ENCODE measurements around the gene HMCN1.

DNA sequence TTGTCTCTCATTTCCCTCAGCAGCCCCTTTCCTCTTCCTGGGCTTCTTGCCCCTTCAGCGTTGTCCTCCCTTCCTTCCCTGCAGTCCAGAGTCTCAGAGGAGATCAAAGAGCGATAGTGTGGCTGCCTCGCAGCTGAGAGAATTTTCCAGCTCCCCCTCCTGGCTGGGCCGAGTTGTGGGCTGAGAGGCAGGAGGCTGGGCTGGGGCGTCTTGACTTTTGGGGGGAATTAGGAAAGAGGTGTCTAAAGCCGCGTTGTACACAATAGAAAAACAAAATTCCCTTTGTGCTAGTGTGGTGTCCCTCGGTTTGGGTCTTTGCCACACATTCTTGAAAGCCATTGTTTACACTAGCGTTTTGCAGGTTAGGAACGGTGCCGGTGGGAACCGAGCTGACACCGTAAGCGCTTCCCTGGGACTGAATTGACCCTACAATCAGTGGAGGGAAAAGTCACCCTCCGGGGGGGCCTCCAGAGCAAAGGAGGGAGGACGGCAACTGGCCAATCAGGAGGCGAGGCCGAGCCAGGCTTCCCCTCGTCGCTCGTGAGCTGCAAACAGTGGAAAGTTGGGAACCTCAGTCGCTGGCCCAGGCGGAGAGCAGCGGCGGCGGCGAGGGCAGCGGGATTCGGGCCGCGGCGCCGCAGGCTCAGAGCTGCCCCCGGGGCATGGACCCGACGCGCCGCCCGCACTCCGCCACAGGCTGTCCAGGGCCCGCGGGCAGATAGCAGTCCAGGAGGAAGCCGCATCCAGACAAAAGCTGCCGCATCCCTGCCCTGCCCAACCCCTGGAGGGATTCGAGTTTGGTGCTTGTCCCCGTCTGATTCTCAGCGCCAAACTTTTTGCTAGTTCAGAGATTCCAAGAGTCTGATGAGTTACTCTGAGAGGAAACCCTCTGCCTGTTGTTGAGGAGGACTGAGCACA is at the start of gene HMCN1:
- no peak for TF ChIP-seq EZH2 (IDR thresholded peaks at IDR 0.05; ENCODE audit: borderline replicate concordance, insufficient read depth, low read length, poor library complexity, severe bottlenecking)
- TF ChIP-seq, protein P1, sequence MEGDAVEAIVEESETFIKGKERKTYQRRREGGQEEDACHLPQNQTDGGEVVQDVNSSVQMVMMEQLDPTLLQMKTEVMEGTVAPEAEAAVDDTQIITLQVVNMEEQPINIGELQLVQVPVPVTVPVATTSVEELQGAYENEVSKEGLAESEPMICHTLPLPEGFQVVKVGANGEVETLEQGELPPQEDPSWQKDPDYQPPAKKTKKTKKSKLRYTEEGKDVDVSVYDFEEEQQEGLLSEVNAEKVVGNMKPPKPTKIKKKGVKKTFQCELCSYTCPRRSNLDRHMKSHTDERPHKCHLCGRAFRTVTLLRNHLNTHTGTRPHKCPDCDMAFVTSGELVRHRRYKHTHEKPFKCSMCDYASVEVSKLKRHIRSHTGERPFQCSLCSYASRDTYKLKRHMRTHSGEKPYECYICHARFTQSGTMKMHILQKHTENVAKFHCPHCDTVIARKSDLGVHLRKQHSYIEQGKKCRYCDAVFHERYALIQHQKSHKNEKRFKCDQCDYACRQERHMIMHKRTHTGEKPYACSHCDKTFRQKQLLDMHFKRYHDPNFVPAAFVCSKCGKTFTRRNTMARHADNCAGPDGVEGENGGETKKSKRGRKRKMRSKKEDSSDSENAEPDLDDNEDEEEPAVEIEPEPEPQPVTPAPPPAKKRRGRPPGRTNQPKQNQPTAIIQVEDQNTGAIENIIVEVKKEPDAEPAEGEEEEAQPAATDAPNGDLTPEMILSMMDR (IDR thresholded peaks at IDR 0.05; ENCODE audit: poor library complexity, severe bottlenecking) = peak; percentile 34
- TF ChIP-seq RAD21 (conservative IDR thresholded peaks at IDR 0.05) = no peak
- no peak for TF ChIP-seq POLR2AphosphoS5 (IDR thresholded peaks at IDR 0.05)
- TF ChIP-seq, protein P2, sequence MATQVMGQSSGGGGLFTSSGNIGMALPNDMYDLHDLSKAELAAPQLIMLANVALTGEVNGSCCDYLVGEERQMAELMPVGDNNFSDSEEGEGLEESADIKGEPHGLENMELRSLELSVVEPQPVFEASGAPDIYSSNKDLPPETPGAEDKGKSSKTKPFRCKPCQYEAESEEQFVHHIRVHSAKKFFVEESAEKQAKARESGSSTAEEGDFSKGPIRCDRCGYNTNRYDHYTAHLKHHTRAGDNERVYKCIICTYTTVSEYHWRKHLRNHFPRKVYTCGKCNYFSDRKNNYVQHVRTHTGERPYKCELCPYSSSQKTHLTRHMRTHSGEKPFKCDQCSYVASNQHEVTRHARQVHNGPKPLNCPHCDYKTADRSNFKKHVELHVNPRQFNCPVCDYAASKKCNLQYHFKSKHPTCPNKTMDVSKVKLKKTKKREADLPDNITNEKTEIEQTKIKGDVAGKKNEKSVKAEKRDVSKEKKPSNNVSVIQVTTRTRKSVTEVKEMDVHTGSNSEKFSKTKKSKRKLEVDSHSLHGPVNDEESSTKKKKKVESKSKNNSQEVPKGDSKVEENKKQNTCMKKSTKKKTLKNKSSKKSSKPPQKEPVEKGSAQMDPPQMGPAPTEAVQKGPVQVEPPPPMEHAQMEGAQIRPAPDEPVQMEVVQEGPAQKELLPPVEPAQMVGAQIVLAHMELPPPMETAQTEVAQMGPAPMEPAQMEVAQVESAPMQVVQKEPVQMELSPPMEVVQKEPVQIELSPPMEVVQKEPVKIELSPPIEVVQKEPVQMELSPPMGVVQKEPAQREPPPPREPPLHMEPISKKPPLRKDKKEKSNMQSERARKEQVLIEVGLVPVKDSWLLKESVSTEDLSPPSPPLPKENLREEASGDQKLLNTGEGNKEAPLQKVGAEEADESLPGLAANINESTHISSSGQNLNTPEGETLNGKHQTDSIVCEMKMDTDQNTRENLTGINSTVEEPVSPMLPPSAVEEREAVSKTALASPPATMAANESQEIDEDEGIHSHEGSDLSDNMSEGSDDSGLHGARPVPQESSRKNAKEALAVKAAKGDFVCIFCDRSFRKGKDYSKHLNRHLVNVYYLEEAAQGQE (IDR thresholded peaks at IDR 0.05; ENCODE audit: borderline replicate concordance) = no peak
- TF ChIP-seq EP300 (conservative IDR thresholded peaks at IDR 0.05; ENCODE audit: poor library complexity, severe bottlenecking) = no peak
- TF ChIP-seq MXI1 (conservative IDR thresholded peaks at IDR 0.05; ENCODE audit: poor library complexity, severe bottlenecking) = no peak
- no peak for TF ChIP-seq SMC3 (conservative IDR thresholded peaks at IDR 0.05; ENCODE audit: poor library complexity)
- TF ChIP-seq TAF1 (IDR thresholded peaks at IDR 0.05; ENCODE audit: low read depth) = no peak
